Measurements from ENCODE around the gene ARMH3.
A peak's percentile ranks its signal among the peaks of the same experiment; 100 is the strongest.

ARMH3 gene

DNA sequence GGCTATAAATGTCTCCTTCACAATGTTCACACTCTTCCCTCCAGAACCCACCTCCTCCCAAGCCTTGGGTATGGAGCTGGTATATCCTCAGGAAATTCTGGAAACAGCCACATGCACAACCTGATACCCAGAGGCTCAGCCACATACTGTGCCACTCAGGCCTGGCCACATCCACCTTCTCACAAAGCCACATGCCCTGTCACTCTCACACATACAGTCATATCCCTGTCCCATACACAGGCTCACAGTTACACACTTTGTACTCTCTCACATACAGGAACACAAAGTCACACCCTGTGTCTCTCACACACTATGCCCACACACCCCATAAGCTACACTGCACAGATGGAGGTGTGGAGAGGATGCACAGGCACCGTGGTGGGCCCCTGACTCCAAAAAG, 222.5 kb downstream of the ARMH3 start:
- Mint-ChIP-seq H3K4me3 (no peak overlapping the region), H3K27ac (peak overlapping the region; percentile 79)
- DNase-seq: no peak

DNA sequence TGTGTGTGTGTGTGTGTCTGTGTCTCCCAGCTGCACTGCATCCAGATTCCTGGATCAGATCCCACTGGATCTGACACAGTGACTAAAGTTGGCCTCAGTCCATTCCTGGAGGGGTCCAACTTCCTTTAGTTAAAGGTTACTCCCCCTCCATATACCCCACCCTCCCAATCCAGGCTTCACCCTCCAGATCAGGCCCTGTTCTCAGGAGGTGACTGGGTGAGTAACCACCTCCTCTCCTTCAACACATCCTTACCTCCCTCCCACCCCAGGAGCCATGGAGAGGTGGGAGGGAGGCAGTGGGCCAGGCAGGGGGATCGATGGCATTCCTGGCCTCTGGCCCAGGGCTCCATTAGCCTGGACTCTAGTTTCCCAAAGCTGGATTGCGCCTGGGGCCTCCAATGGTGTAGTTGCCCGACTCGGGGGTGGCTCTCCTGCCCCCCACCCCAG, 223.6 kb downstream of the ARMH3 start:
- no peaks in the 10 kb centered on the region for H3K9me3 Mint-ChIP-seq
- H3K36me3 Mint-ChIP-seq: peaks cover under 1 to 3% of the 10 kb centered on the region in 2 donors
- H3K27ac Mint-ChIP-seq: no peak overlapping the region
- no peaks in the 10 kb centered on the region for H3K27me3 Mint-ChIP-seq
- H3K4me3 Mint-ChIP-seq: no peak overlapping the region
- peaks cover 39 to 59% of the 10 kb centered on the region in 2 donors for H3K4me1 Mint-ChIP-seq
- no peak for DNase-seq
- no peak for ATAC-seq (replicated peaks)

More for the DNA sequence above, 222.5 kb downstream of the ARMH3 start:
- no peak for ATAC-seq (replicated peaks)
- Mint-ChIP-seq H3K27me3 (no peaks in the 10 kb centered on the region), H3K9me3 (no peaks in the 10 kb centered on the region), H3K36me3 (peaks cover 0 to 3% of the 10 kb centered on the region in 2 donors), H3K4me1 (peaks cover 38 to 59% of the 10 kb centered on the region in 2 donors)

DNA sequence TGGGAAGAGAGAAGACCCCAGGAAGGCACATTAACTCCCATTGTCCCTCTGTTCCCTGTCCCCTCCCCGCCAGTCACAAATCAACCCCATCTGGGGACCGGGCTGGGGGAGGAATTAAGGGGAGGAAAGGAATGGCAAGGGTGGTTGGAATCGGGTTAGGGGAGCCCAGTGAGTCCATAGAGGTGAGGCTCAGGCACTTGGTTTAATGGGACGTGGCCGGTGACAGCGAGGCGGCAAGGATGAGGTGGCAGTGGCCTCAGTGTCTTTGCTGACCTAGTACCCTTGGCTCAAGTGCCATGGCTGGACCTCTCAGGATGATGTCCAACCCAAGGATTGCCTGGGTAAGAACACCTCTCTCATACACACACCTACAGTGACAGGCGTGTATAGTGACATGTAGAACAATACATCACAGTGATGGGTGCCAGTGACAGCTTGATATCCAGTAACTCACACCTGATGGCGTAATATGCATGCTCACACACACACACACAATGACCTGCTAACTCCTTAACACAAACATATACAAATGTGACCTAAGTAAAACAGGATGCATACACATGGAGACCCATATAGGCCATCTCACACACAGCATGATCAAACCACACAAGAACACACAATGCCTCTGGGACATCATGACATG, 224.7 kb downstream of the ARMH3 start:
- Mint-ChIP-seq H3K36me3 (peaks cover 3 to 4% of the 10 kb centered on the region in 2 donors), H3K4me3 (peak overlapping the region; percentile 91 to 97)
- ATAC-seq (replicated peaks): no peak

DNA sequence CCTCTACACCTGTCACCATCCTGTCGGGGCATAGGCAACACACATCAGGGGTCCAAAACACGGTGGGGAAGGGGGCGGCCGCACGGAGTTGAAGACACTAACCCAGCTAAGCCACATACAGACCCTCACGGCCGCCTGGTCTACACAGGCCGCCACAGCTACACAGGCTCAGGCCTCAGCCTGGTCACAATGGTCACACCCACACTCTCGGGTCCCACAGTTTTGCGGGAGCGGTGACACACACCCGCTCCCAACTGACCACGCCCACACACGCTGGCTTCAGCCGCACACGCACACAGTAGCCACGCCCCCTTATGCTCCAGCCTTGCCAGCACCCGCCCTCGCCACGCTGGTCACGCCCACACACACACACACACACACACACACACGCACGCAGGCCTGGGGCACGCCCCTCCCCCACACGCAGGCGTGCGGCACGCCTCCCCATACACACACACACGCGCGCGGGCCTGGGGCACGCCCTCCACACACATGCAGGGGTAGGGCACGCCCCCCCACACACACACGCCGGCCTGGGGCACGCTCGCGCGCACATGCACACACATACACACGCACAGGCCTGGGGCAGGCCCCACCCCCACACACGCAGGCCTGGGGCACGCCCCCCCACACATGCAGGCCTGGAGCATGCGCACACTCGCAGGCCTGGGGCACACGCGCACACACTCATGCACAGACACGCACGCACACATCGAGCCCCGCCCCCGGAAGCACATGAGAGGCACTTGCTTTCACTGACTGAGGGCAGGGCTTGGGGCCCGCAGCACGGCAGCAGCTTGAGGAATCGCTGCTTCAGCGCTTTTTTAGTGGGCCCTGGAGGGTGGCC, 225.4 kb downstream of the ARMH3 start:
- ATAC-seq (replicated peaks) (peak; percentile 77 to 79), DNase-seq (peak; percentile 89)
- Mint-ChIP-seq H3K4me3 (peak overlapping the region; percentile 91 to 97), H3K27ac (peak overlapping the region; percentile 98), H3K9me3 (no peaks in the 10 kb centered on the region), H3K36me3 (peaks cover 3 to 4% of the 10 kb centered on the region in 2 donors), H3K4me1 (peaks cover 40 to 54% of the 10 kb centered on the region in 2 donors), H3K27me3 (no peaks in the 10 kb centered on the region)

More for the DNA sequence above, 224.7 kb downstream of the ARMH3 start:
- peak overlapping the region; percentile 98 for H3K27ac Mint-ChIP-seq
- DNase-seq: no peak
- H3K4me1 Mint-ChIP-seq: peaks cover 43 to 59% of the 10 kb centered on the region in 2 donors
- H3K9me3 Mint-ChIP-seq: no peaks in the 10 kb centered on the region
- H3K27me3 Mint-ChIP-seq: no peaks in the 10 kb centered on the region

DNA sequence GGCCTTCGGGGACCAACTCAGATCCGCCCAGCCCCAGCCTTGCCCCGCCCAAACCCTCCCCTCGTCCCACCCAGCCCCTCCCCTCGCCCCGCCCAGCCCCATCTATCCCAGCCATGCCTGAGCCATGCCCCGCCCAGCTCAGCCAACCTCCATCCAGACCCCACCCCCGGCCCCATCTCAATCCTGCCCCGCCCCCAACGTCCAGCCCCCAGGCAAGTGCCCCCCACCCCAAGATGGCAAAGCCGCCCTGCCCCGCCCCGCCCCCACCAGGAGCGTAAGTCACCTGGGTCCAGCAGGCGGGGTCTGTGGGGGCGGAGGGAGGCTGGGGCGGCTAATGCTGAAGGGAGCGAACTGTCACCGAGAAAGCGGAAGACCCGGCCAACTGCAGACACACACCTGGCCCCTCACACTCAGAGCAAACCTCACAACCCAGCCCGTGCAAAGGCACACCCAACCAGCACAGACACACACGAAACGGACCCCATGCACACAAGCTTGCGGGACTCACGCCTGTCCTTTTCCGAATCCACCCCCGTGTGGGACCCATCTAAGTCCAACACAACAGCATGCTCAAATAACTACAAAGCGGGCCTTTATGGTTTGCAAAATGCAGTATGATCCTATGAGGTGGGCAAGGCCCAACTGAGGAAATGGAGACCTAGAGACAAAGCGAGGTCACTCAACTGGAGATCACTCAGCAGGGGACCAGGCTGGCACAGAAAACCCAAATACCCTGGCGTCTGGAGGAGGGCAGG, 226.2 kb downstream of the ARMH3 start:
- H3K27ac Mint-ChIP-seq: peak overlapping the region; percentile 98
- peak; percentile 59 to 61 for ATAC-seq (replicated peaks)
- peak; percentile 72 for DNase-seq
- H3K4me1 Mint-ChIP-seq: peaks cover 37 to 48% of the 10 kb centered on the region in 2 donors
- no peaks in the 10 kb centered on the region for H3K9me3 Mint-ChIP-seq
- peaks cover 3 to 8% of the 10 kb centered on the region in 2 donors for H3K36me3 Mint-ChIP-seq
- no peaks in the 10 kb centered on the region for H3K27me3 Mint-ChIP-seq
- H3K4me3 Mint-ChIP-seq: peak overlapping the region; percentile 91 to 97

DNA sequence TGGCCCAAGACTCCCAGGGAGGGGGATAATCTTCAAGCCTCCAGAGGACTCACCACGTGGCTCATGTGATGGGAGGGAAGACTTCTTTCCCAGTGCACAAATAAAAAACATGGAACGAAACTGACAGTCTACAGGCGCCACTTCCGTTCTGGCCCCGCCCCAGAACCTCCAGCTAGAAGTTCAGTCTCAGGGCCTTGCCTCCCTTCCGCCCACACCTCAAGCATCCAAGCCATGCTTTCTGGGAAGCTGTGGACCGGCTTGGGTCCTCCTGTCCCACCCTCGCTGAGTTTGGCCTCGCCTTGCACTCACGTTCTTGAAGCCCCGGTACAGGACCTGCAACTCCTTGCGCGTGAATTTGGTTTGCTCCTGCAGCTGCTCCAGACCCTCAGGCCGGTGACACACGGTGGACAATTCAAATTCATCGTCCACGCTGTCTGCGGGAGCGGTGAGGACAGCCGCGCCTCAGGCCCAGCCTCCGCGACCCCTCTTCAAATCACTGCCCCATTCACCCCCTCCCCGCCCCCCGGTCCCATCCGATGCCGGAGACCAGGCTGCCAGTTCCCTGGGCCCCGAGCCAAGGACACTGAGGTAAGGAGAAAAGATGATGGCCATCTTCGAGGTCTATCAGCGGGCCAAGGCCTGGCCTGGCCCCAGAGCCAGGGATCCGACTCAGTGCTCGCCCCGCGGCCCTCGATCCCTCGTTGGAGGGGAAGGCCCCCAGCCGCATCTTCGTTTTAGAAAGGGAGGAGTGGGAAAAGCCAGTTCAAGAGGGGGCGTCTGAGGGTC, 227.0 kb downstream of the ARMH3 start:
- Mint-ChIP-seq H3K4me3 (peak overlapping the region in 1 of 2 donors; percentile 97), H3K36me3 (peaks cover 3 to 13% of the 10 kb centered on the region in 2 donors), H3K4me1 (peaks cover 31 to 40% of the 10 kb centered on the region in 2 donors), H3K9me3 (no peaks in the 10 kb centered on the region), H3K27ac (peak overlapping the region; percentile 56), H3K27me3 (no peaks in the 10 kb centered on the region)
- DNase-seq: no peak
- ATAC-seq (replicated peaks): no peak

DNA sequence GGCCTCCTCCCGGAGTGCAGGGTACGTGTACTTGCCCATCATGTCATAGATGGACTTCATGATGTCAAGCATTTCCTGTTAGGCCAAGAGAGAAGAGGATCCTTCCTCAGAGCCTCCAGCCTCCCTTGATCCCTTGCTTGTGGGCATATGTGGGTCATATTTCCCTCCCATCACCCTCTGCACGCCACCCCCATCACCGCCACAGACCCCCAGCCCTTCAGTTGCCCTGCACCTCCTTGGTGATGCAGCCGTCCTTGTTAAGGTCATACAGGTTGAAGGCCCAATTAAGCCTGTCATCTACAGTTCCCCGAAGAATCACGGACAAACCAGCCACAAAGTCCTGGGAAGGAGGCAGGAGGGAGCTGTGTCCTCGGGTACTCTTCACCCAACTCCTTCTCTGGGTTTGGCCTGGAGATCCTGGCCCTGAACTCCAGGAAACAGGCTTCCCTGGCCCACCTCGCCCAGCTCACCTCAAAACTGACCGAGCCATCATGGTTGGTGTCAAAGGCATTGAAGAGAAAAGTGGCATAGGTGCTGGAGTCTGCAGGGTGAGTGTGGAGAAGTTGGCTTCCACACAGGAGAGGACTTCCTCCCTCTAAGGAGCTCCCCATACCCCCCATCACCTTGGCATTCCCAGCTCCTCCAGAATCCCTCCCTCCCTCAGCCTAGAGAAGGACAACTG, 227.9 kb downstream of the ARMH3 start:
- no peaks in the 10 kb centered on the region for H3K27me3 Mint-ChIP-seq
- no peak for DNase-seq
- peaks cover 3 to 13% of the 10 kb centered on the region in 2 donors for H3K36me3 Mint-ChIP-seq
- ATAC-seq (replicated peaks): no peak
- no peak overlapping the region for H3K27ac Mint-ChIP-seq
- no peak overlapping the region for H3K4me3 Mint-ChIP-seq
- H3K4me1 Mint-ChIP-seq: peaks cover 26 to 31% of the 10 kb centered on the region in 2 donors
- no peaks in the 10 kb centered on the region for H3K9me3 Mint-ChIP-seq

DNA sequence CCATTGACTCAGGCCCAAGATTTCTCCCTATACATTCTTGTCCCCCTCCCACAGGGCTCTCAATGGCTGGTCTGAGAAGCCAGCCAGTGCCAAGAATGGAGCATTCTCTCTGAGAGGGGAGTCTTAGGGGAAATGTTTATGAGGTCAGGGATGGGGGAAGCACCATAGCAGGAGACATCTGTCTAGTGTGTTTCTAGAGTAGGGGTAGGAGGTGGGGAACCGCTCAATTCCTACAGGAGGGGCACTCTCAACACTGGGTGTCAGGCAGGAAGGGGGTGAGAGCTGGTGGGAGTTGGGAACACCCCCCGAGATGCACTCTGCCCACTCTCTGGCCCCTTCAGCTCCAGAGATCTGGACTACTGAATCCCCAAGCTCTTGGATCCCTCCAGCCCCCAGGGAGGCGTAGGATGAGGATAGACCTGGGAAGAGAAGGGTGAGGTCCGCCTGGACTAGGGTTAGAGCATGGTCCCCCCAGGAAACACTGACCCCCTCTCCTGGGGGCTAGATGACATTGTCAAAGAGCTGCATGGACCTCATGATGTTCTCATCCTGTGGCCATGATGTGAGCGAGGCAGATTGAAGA, 229.0 kb downstream of the ARMH3 start:
- Mint-ChIP-seq H3K36me3 (peaks cover 8 to 19% of the 10 kb centered on the region in 2 donors), H3K27ac (no peak overlapping the region), H3K4me3 (no peak overlapping the region)

DNA sequence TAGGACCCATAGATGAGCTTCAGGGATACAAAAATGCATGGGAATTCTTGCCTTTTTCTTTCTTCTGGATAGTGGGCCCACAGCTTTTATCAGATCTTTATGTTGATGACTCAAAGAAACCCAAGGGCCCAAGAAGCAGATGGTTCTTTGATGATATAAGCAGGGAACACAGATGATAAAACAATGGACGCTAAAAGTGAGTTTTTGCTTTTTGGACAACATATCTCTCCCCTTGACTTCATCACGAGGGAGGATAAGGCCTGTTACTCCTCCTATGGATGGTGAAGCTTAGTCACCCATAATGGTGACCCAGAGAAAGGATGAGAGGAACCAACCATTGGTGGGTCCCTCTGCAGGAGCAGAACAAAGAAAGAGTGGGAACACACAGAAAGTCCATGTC, 231.2 kb downstream of the ARMH3 start:
- Mint-ChIP-seq H3K27me3 (no peaks in the 10 kb centered on the region), H3K27ac (no peak overlapping the region), H3K9me3 (no peaks in the 10 kb centered on the region), H3K4me3 (no peak overlapping the region), H3K36me3 (peaks cover 5 to 23% of the 10 kb centered on the region in 2 donors), H3K4me1 (peaks cover 6 to 10% of the 10 kb centered on the region in 2 donors)
- no peak for ATAC-seq (replicated peaks)
- DNase-seq: no peak

More for the DNA sequence above, 229.0 kb downstream of the ARMH3 start:
- no peaks in the 10 kb centered on the region for H3K27me3 Mint-ChIP-seq
- peaks cover 23 to 27% of the 10 kb centered on the region in 2 donors for H3K4me1 Mint-ChIP-seq
- no peaks in the 10 kb centered on the region for H3K9me3 Mint-ChIP-seq
- DNase-seq (no peak), ATAC-seq (replicated peaks) (no peak)

DNA sequence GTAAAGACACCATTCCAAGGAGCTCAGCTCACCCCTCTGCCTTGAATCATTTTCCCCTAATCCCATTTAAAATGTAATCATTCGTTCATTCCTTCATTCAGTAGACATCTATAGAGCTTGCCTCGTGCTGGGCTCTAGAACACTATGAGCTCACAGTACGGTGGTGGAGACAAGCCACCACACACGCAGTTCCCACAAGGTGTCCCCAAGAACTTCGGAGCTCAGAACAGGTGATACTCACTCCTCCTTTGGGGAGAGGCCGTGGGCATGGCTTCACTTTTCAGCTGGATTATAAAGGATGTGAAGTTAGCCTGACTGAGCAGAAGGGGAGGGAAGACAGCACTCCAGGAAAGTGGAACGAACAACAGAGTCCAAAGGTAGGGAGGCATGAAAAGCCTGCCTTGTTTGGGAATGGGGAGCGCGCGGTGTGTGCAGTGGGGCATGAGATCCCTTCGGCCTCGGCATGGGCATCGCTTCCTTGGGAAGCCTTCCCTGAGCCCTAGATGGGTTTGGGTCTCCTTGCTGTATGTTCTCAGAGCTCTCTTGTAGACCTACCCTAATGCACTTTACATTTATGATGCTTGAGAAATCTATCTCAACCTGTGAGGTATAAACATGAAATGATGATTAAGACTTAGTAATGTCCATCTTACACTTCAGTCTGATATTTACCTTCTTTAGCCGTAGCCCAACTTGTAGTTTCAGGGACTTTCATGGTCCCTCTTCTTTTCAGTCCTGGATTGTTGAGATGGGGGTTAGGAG, 236.9 kb downstream of the ARMH3 start:
- H3K27me3 Mint-ChIP-seq: no peaks in the 10 kb centered on the region

DNA sequence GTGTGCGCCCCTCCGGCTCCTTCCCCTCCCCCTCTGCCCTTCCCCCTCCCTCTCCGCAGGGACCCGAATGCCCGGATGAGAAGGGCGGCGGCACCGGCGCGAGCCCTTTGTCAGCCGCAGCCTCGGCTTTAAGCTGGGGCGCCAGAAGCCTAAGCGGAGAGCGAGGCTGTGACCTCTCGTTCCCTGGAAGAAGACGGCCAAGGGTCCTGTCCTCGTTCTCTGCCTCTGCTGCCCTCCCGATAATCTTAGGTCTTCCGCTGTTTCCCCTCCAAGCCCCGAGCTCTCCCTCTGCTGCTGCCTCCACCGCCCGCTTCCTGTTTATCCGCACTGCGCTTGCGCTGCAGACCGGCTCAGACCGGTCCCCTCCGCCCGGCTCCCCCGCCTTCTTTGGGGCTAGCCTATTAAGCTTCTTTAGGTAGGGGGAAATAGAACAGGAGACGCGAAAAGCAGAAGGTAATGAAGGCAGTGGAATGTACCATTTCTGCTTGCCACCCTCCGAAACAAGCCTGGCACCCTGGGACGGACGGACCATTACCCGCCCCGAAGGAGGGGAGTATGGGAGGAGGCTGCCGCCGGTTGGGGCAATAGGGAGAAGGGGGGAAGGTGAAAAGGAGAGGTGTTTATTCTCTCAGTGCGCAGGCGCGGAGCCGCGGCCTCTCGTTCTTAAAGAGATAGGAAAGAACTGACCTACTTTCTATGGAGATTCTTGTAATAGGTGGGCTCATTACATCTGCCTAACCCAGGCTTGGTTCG, 237.7 kb downstream of the ARMH3 start, which contains the start of gene OGA:
OGA (minus strand) TSS at position 326 of the 753 bp plus-strand sequence. CDS start 422 bp downstream, outside the sequence.
- ATAC-seq (replicated peaks): peak; percentile 84 to 90
- H3K36me3 Mint-ChIP-seq: peaks cover 19 to 49% of the 10 kb centered on the region in 2 donors
- peaks cover 23 to 50% of the 10 kb centered on the region in 2 donors for H3K4me1 Mint-ChIP-seq

More for the DNA sequence above, 236.9 kb downstream of the ARMH3 start:
- DNase-seq (no peak), ATAC-seq (replicated peaks) (peak; percentile 30 to 35)
- H3K4me3 Mint-ChIP-seq: peak overlapping the region; percentile 89 to 96
- H3K9me3 Mint-ChIP-seq: no peaks in the 10 kb centered on the region
- peaks cover 19 to 48% of the 10 kb centered on the region in 2 donors for H3K36me3 Mint-ChIP-seq
- peak overlapping the region; percentile 99 for H3K27ac Mint-ChIP-seq
- peaks cover 20 to 43% of the 10 kb centered on the region in 2 donors for H3K4me1 Mint-ChIP-seq

More for the DNA sequence above, 237.7 kb downstream of the ARMH3 start, which contains the start of gene OGA:
- DNase-seq: peak; percentile 98
- Mint-ChIP-seq H3K27ac (peak within 1 kb of the TSS; percentile 99), H3K9me3 (no peaks in the 10 kb centered on the region), H3K4me3 (peak within 1 kb of the TSS; percentile 89 to 96), H3K27me3 (no peaks in the 10 kb centered on the region)
